Fibroblast of lung (primary cell): ENCODE data around the gene FLNC.

ENCODE experiments used
- EZH2 ChIP-seq: IDR thresholded peaks from 2 replicates; pipeline ENCODE4 v1.5.1; 2012; ENCODE audit warnings: low read length, control low read depth, mild to moderate bottlenecking; ENCODE audit errors: missing control alignments
- TF ChIP-seq, protein P1 (sequence below), 2 donors: IDR thresholded peaks in 1 of 2; conservative IDR thresholded peaks in 1 of 2; 1 replicate in 1 of 2; 2 replicates in 1 of 2; pipeline ENCODE4 v1.5.1; 2011 to 2012; ENCODE audit warnings: low read length in 2 of 2, control low read depth in 1 of 2, inconsistent platforms in 1 of 2, low read depth in 1 of 2, mild to moderate bottlenecking in 1 of 2

GRCh38 chr7:128809363-128809762 lies 20.8 kb upstream of the FLNC start:
- TF ChIP-seq, protein P1, sequence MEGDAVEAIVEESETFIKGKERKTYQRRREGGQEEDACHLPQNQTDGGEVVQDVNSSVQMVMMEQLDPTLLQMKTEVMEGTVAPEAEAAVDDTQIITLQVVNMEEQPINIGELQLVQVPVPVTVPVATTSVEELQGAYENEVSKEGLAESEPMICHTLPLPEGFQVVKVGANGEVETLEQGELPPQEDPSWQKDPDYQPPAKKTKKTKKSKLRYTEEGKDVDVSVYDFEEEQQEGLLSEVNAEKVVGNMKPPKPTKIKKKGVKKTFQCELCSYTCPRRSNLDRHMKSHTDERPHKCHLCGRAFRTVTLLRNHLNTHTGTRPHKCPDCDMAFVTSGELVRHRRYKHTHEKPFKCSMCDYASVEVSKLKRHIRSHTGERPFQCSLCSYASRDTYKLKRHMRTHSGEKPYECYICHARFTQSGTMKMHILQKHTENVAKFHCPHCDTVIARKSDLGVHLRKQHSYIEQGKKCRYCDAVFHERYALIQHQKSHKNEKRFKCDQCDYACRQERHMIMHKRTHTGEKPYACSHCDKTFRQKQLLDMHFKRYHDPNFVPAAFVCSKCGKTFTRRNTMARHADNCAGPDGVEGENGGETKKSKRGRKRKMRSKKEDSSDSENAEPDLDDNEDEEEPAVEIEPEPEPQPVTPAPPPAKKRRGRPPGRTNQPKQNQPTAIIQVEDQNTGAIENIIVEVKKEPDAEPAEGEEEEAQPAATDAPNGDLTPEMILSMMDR (conservative IDR thresholded peaks at IDR 0.05 in 1 of 2, IDR thresholded peaks at IDR 0.05 in 1 of 2; ENCODE audit: low read depth in 1 of 2, low read length in 2 of 2) = no peak
- TF ChIP-seq EZH2 = no peak
